ENCODE data around the gene HPSE2.

The HPSE2 gene

GRCh38 chr10:99266383-99266782 is 30.7 kb upstream of the HPSE2 start:
- no peak for TF ChIP-seq REST (IDR thresholded peaks at IDR 0.05; ENCODE audit: insufficient read depth in 1 of 2, low read depth in 2 of 2, low read length in 2 of 2)
- TF ChIP-seq FOXP2 (optimal IDR thresholded peaks at IDR 0.05; ENCODE audit: borderline replicate concordance, extremely low read depth, extremely low read length, insufficient read depth) = no peak
- no peak for TF ChIP-seq SIN3A (IDR thresholded peaks at IDR 0.05; ENCODE audit: borderline replicate concordance, insufficient read depth, low read length)
- TF ChIP-seq POLR2AphosphoS5 (IDR thresholded peaks at IDR 0.05; ENCODE audit: low read depth, low read length) = no peak
- no peak for TF ChIP-seq TAF1 (IDR thresholded peaks at IDR 0.05; ENCODE audit: borderline replicate concordance, insufficient read depth, low read length)

GRCh38 chr10:99248824-99249223 is 13.2 kb upstream of the HPSE2 start:
- no peak for TF ChIP-seq FOXP2 (optimal IDR thresholded peaks at IDR 0.05; ENCODE audit: borderline replicate concordance, extremely low read depth, extremely low read length, insufficient read depth)
- TF ChIP-seq SIN3A (IDR thresholded peaks at IDR 0.05; ENCODE audit: borderline replicate concordance, insufficient read depth, low read length) = no peak
- no peak for TF ChIP-seq REST (IDR thresholded peaks at IDR 0.05; ENCODE audit: insufficient read depth in 1 of 2, low read depth in 2 of 2, low read length in 2 of 2)
- TF ChIP-seq POLR2AphosphoS5 (IDR thresholded peaks at IDR 0.05; ENCODE audit: low read depth, low read length) = no peak
- TF ChIP-seq TAF1 (IDR thresholded peaks at IDR 0.05; ENCODE audit: borderline replicate concordance, insufficient read depth, low read length) = no peak

- TF ChIP-seq FOXP2 (optimal IDR thresholded peaks at IDR 0.05; ENCODE audit: borderline replicate concordance, extremely low read depth, extremely low read length, insufficient read depth) (no peak), TAF1 (IDR thresholded peaks at IDR 0.05; ENCODE audit: borderline replicate concordance, insufficient read depth, low read length) (no peak), REST (IDR thresholded peaks at IDR 0.05; ENCODE audit: insufficient read depth in 1 of 2, low read depth in 2 of 2, low read length in 2 of 2) (no peak), POLR2AphosphoS5 (IDR thresholded peaks at IDR 0.05; ENCODE audit: low read depth, low read length) (no peak), SIN3A (IDR thresholded peaks at IDR 0.05; ENCODE audit: borderline replicate concordance, insufficient read depth, low read length) (no peak)
These were observed 1.1 kb upstream of the HPSE2 start for GRCh38 chr10:99236627-99237309.

- TF ChIP-seq REST (IDR thresholded peaks at IDR 0.05; ENCODE audit: insufficient read depth in 1 of 2, low read depth in 2 of 2, low read length in 2 of 2) (no peak), SIN3A (IDR thresholded peaks at IDR 0.05; ENCODE audit: borderline replicate concordance, insufficient read depth, low read length) (no peak), TAF1 (IDR thresholded peaks at IDR 0.05; ENCODE audit: borderline replicate concordance, insufficient read depth, low read length) (no peak), POLR2AphosphoS5 (IDR thresholded peaks at IDR 0.05; ENCODE audit: low read depth, low read length) (no peak), FOXP2 (optimal IDR thresholded peaks at IDR 0.05; ENCODE audit: borderline replicate concordance, extremely low read depth, extremely low read length, insufficient read depth) (no peak)
These were observed 628 bp downstream of the HPSE2 start for GRCh38 chr10:99234791-99235657.

All from PFSK-1 (cell line).